H4 (cell line): ENCODE results near the gene ENTPD8. TPM values are rescaled to one million over a fixed set of nuclear protein-coding genes. Genes with fewer than 3 reads are reported as not detected.
A peak's percentile ranks its signal among the peaks of the same experiment; 100 is the strongest.

Experiments used
- DNase-seq: peaks from one replicate; pipeline ENCODE4 v3.0.0-alpha.2; 2015; ENCODE audit warnings: low spot score
- total RNA-seq: library from RNA; depleted of rRNA; stranded (reverse); fragments of >200 nt; shearing (Covaris generic); gene quantifications from 2 replicates; pipeline ENCODE4 v1.2.3, GENCODE V29; 2014; rRNA removed

The ENTPD8 gene
- 0.08 TPM in 1 of 2 replicates, not detected in the other for total RNA-seq

GRCh38 chr9:137441289-137441934, at the start of gene ENTPD8:
ENTPD8 (minus strand) TSS chr9:137441357; CDS start chr9:137438285, 3,072 bp downstream.
- peak; percentile 34 for DNase-seq

GRCh38 chr9:137490532-137491186, 49.5 kb upstream of the ENTPD8 start:
- no peak for DNase-seq

GRCh38 chr9:137488906-137489305, 47.7 kb upstream of the ENTPD8 start:
- no peak for DNase-seq

GRCh38 chr9:137488327-137488653, 47.1 kb upstream of the ENTPD8 start:
- DNase-seq, result no peak

GRCh38 chr9:137487454-137488326, 46.5 kb upstream of the ENTPD8 start:
- no peak for DNase-seq

GRCh38 chr9:137486545-137487453, 45.6 kb upstream of the ENTPD8 start:
- no peak for DNase-seq

GRCh38 chr9:137486141-137486490, 45.0 kb upstream of the ENTPD8 start:
- DNase-seq, result no peak

GRCh38 chr9:137485343-137486140, 44.4 kb upstream of the ENTPD8 start:
- no peak for DNase-seq

GRCh38 chr9:137484551-137485315, 43.6 kb upstream of the ENTPD8 start:
- DNase-seq, result no peak

- DNase-seq, result peak; percentile 99
Measured at GRCh38 chr9:137482094-137482781, 41.1 kb upstream of the ENTPD8 start.

- no peak for DNase-seq
Measured at GRCh38 chr9:137480686-137481683, 39.8 kb upstream of the ENTPD8 start.

- no peak for DNase-seq
Measured at GRCh38 chr9:137479892-137480685, 38.9 kb upstream of the ENTPD8 start.

GRCh38 chr9:137478962-137479861, 38.1 kb upstream of the ENTPD8 start:
- DNase-seq, result no peak

- no peak for DNase-seq
Measured at GRCh38 chr9:137478613-137478961, 37.4 kb upstream of the ENTPD8 start.

GRCh38 chr9:137477778-137478612, 36.8 kb upstream of the ENTPD8 start:
- DNase-seq, result no peak
